Dermis microvascular lymphatic vessel endothelial cell (primary cell): ENCODE results near the gene EXOG. TPM values are rescaled to one million over a fixed set of nuclear protein-coding genes. Genes with fewer than 3 reads are reported as not detected.

Experiments used
- DNase-seq, 2 donors: peaks; one replicate each; pipeline versions ENCODE4 v3.0.0 to v3.0.0-alpha.2; 2010; ENCODE audit warnings: low read depth in 2 of 2
- total RNA-seq: library from RNA; depleted of rRNA; stranded (reverse); fragments of >200 nt; gene quantifications from 2 replicates; pipeline ENCODE4 v1.2.1, GENCODE V29; 2014

The EXOG gene
- 6.4 and 6.7 TPM in 2 replicates for total RNA-seq

GRCh38 chr3:38496131-38496910 lies at the start of gene EXOG:
EXOG (plus strand) TSS chr3:38496340; CDS start chr3:38496368, 28 bp downstream.
- peak; percentile 77 to 94 for DNase-seq

GRCh38 chr3:38446812-38447211 lies 49.3 kb upstream of the EXOG start:
- no peak for DNase-seq

GRCh38 chr3:38450853-38451252 lies 45.3 kb upstream of the EXOG start:
- DNase-seq = no peak

- peak; percentile 55 to 83 for DNase-seq
Measured at GRCh38 chr3:38453075-38453912, 42.8 kb upstream of the EXOG start, which contains the start of gene ACVR2B. ACVR2B (plus strand) TSS chr3:38453890; CDS start chr3:38454323, 433 bp downstream.

GRCh38 chr3:38453913-38454177 lies 42.3 kb upstream of the EXOG start:
- DNase-seq = no peak

- peak in 1 of 2 donors; percentile 30 for DNase-seq
Measured at GRCh38 chr3:38454178-38454883, 41.8 kb upstream of the EXOG start.

GRCh38 chr3:38454884-38455638 lies 41.1 kb upstream of the EXOG start:
- DNase-seq = peak; percentile 30 to 71

- DNase-seq = peak in 1 of 2 donors; percentile 41
Measured at GRCh38 chr3:38455639-38456430, 40.3 kb upstream of the EXOG start.

GRCh38 chr3:38457111-38458003 lies 38.8 kb upstream of the EXOG start:
- DNase-seq = no peak

- no peak for DNase-seq
Measured at GRCh38 chr3:38458796-38459498, 37.2 kb upstream of the EXOG start.

- DNase-seq = no peak
Measured at GRCh38 chr3:38459499-38460048, 36.6 kb upstream of the EXOG start.

GRCh38 chr3:38460377-38461270 lies 35.5 kb upstream of the EXOG start:
- DNase-seq = no peak

- DNase-seq = no peak
Measured at GRCh38 chr3:38465588-38466154, 30.5 kb upstream of the EXOG start.

GRCh38 chr3:38468765-38469164 lies 27.4 kb upstream of the EXOG start:
- DNase-seq = no peak

GRCh38 chr3:38469852-38470251 lies 26.3 kb upstream of the EXOG start:
- DNase-seq = no peak

- no peak for DNase-seq
Measured at GRCh38 chr3:38471260-38471857, 24.8 kb upstream of the EXOG start.

GRCh38 chr3:38472342-38472741 lies 23.8 kb upstream of the EXOG start:
- DNase-seq = no peak
